WTC11 (cell line): ENCODE data around the gene DHRSX.

Experiments used
- CREB1 ChIP-seq: sonication (generic); formaldehyde crosslinking; IDR thresholded peaks from 2 replicates; pipeline ENCODE4 v1.8.0; 2023; ENCODE audit warnings: mild to moderate bottlenecking, missing genetic modification reagents
- CTCF ChIP-seq: fragments of 200-600 bp; IDR thresholded peaks from 2 replicates; pipeline ENCODE4 v1.8.0; 2022; ENCODE audit warnings: antibody characterized with exemption
- MXD4 ChIP-seq: fragments of 250-450 bp; sonication (Bioruptor Pico); IDR thresholded peaks from 2 replicates; pipeline ENCODE4 v1.8.0; 2021; ENCODE audit warnings: mild to moderate bottlenecking, moderate library complexity, borderline replicate concordance
- USF1 ChIP-seq: sonication (generic); formaldehyde crosslinking; IDR thresholded peaks from 2 replicates; pipeline ENCODE4 v1.8.0; 2022; ENCODE audit warnings: mild to moderate bottlenecking, missing genetic modification reagents
- TF ChIP-seq, protein P1 (sequence below): sonication (generic); formaldehyde crosslinking; conservative IDR thresholded peaks from 2 replicates; pipeline ENCODE4 v1.8.1; 2022; ENCODE audit warnings: mild to moderate bottlenecking, missing genetic modification reagents
- TF ChIP-seq, protein P2 (sequence below): sonication (generic); formaldehyde crosslinking; IDR thresholded peaks from 2 replicates; pipeline ENCODE4 v1.8.1; 2023; ENCODE audit warnings: mild to moderate bottlenecking, moderate library complexity, missing genetic modification reagents
- TF ChIP-seq, protein P3 (sequence below): sonication (generic); formaldehyde crosslinking; IDR thresholded peaks from 2 replicates; pipeline ENCODE4 v1.8.0; 2022; ENCODE audit warnings: missing genetic modification reagents
- TF ChIP-seq, protein P4 (sequence below): sonication (generic); formaldehyde crosslinking; IDR thresholded peaks from 2 replicates; pipeline ENCODE4 v1.8.0; 2022; ENCODE audit warnings: mild to moderate bottlenecking, missing genetic modification reagents

- no peak for TF ChIP-seq CTCF
- TF ChIP-seq, protein P1, sequence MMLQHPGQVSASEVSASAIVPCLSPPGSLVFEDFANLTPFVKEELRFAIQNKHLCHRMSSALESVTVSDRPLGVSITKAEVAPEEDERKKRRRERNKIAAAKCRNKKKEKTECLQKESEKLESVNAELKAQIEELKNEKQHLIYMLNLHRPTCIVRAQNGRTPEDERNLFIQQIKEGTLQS (CRISPR knock-in tag): no peak
- TF ChIP-seq, protein P2, sequence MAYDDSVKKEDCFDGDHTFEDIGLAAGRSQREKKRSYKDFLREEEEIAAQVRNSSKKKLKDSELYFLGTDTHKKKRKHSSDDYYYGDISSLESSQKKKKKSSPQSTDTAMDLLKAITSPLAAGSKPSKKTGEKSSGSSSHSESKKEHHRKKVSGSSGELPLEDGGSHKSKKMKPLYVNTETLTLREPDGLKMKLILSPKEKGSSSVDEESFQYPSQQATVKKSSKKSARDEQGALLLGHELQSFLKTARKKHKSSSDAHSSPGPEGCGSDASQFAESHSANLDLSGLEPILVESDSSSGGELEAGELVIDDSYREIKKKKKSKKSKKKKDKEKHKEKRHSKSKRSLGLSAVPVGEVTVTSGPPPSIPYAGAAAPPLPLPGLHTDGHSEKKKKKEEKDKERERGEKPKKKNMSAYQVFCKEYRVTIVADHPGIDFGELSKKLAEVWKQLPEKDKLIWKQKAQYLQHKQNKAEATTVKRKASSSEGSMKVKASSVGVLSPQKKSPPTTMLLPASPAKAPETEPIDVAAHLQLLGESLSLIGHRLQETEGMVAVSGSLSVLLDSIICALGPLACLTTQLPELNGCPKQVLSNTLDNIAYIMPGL (CRISPR knock-in tag): no peak
- TF ChIP-seq, protein P3, sequence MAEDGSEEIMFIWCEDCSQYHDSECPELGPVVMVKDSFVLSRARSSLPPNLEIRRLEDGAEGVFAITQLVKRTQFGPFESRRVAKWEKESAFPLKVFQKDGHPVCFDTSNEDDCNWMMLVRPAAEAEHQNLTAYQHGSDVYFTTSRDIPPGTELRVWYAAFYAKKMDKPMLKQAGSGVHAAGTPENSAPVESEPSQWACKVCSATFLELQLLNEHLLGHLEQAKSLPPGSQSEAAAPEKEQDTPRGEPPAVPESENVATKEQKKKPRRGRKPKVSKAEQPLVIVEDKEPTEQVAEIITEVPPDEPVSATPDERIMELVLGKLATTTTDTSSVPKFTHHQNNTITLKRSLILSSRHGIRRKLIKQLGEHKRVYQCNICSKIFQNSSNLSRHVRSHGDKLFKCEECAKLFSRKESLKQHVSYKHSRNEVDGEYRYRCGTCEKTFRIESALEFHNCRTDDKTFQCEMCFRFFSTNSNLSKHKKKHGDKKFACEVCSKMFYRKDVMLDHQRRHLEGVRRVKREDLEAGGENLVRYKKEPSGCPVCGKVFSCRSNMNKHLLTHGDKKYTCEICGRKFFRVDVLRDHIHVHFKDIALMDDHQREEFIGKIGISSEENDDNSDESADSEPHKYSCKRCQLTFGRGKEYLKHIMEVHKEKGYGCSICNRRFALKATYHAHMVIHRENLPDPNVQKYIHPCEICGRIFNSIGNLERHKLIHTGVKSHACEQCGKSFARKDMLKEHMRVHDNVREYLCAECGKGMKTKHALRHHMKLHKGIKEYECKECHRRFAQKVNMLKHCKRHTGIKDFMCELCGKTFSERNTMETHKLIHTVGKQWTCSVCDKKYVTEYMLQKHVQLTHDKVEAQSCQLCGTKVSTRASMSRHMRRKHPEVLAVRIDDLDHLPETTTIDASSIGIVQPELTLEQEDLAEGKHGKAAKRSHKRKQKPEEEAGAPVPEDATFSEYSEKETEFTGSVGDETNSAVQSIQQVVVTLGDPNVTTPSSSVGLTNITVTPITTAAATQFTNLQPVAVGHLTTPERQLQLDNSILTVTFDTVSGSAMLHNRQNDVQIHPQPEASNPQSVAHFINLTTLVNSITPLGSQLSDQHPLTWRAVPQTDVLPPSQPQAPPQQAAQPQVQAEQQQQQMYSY (CRISPR knock-in tag): no peak
- no peak for TF ChIP-seq MXD4 (CRISPR knock-in tag)
- TF ChIP-seq CREB1 (CRISPR knock-in tag): no peak
- TF ChIP-seq, protein P4, sequence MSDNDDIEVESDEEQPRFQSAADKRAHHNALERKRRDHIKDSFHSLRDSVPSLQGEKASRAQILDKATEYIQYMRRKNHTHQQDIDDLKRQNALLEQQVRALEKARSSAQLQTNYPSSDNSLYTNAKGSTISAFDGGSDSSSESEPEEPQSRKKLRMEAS (CRISPR knock-in tag): no peak
- TF ChIP-seq USF1 (CRISPR knock-in tag): no peak
Measured at GRCh38 chrX:2538031-2538757, 37.4 kb upstream of the DHRSX start.
